PC-9 (cell line): ENCODE data around the gene LRRFIP1.

ENCODE experiments used
- CTCF ChIP-seq: fragments of 200-600 bp; sonication (generic); conservative IDR thresholded peaks from 2 replicates; pipeline ENCODE4 v1.6.1; 2017; ENCODE audit warnings: mixed run types, antibody characterized with exemption, mild to moderate bottlenecking, moderate library complexity
- EZH2 ChIP-seq: fragments of 200-600 bp; sonication (generic); IDR thresholded peaks from 2 replicates; pipeline ENCODE4 v1.8.0; 2017; ENCODE audit warnings: antibody characterized with exemption, low read depth

GRCh38 chr2:237806334-237806733 lies 178.9 kb downstream of the LRRFIP1 start:
- TF ChIP-seq CTCF (no peak), EZH2 (no peak)
